Retinal pigment epithelial cell (primary cell): Measurements from ENCODE around the gene GPR55.

ENCODE experiments used
- DNase-seq: peaks from one replicate; pipeline ENCODE4 v3.0.0-alpha.2; 2010; ENCODE audit warnings: low read depth
- H3K4me3 ChIP-seq: 2 replicates; pipeline ENCODE4 v1.5.1; 2011; ENCODE audit warnings: mild to moderate bottlenecking, low read length, control low read depth, moderate library complexity
- TF ChIP-seq, protein P1 (sequence below): conservative IDR thresholded peaks from 2 replicates; pipeline ENCODE4 v1.5.1; 2011; ENCODE audit warnings: low read depth, low read length, control low read depth, inconsistent platforms

GPR55 gene

DNA sequence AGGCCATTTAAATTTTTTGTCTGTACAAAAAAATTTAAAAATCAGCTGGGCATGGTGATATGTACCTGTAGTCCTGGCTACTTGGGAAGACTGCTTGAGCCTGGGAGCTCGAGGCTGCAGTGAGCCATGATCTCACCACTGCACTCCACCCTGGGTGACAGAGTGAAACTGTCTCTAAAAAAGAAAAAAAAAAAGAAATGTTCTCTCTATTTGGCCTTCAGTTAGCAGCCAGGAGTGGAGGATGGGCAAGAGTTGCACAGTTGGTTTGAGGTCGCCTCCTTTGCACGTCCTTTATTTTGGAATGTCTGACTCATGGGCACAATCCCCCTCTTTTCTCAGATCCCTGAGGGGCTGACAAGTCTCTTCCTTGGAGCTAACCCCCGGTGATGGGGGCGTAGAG is 34.0 kb downstream of the GPR55 start:
- DNase-seq, result no peak
- TF ChIP-seq, protein P1, sequence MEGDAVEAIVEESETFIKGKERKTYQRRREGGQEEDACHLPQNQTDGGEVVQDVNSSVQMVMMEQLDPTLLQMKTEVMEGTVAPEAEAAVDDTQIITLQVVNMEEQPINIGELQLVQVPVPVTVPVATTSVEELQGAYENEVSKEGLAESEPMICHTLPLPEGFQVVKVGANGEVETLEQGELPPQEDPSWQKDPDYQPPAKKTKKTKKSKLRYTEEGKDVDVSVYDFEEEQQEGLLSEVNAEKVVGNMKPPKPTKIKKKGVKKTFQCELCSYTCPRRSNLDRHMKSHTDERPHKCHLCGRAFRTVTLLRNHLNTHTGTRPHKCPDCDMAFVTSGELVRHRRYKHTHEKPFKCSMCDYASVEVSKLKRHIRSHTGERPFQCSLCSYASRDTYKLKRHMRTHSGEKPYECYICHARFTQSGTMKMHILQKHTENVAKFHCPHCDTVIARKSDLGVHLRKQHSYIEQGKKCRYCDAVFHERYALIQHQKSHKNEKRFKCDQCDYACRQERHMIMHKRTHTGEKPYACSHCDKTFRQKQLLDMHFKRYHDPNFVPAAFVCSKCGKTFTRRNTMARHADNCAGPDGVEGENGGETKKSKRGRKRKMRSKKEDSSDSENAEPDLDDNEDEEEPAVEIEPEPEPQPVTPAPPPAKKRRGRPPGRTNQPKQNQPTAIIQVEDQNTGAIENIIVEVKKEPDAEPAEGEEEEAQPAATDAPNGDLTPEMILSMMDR, result no peak

GRCh38 chr2:230890646-230891045 is 34.4 kb downstream of the GPR55 start:
- no peak for DNase-seq
- H3K4me3 ChIP-seq, result no peak overlapping the region
- TF ChIP-seq, protein P1, result no peak

More for the DNA sequence above, 34.0 kb downstream of the GPR55 start:
- no peak overlapping the region for H3K4me3 ChIP-seq

- TF ChIP-seq, protein P1, result no peak
- H3K4me3 ChIP-seq, result no peak overlapping the region
- DNase-seq, result no peak
Measured at GRCh38 chr2:230889911-230890601, 35.0 kb downstream of the GPR55 start.

GRCh38 chr2:230888824-230889400 is 36.1 kb downstream of the GPR55 start:
- no peak for DNase-seq
- TF ChIP-seq, protein P1, result no peak
- no peak overlapping the region for H3K4me3 ChIP-seq

DNA sequence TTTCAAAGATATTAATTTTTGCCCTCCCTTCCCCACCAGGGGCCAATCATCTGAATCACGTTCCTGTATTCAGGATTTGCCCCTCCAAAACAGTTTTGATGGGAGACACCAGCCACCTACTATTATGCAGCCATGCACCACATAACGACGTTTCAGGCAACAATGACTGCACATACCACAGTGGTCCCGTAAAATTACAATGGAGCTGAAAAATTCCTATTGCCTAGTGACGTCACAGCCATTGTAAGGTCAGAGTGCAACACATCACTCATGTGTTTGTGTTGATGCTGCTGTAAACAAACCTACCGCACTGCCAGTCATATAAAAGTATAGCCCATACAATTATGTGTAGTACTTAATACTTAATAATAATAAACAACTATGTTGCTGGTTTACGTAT is 37.7 kb downstream of the GPR55 start:
- no peak overlapping the region for H3K4me3 ChIP-seq
- TF ChIP-seq, protein P1, result no peak
- DNase-seq, result no peak

DNA sequence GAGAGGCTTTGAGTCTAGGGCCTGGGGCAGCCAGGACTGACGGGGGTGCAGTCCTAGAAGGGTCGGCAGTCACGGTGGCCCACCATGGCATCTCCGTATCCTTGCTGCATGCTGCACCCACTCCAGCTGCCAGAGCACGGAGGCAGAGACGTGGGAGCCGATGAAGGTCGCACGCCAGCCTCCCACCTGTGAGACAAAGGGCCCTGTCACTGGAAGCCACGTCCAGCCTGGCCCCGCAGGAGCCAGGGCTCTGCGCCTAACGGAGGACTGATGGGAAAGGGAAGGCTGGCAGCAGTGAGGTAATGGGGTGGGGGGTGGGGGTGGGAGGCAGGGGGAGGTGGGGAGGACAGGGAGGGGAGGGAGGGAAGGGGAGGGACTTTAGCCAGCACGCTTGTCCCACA is 38.4 kb downstream of the GPR55 start:
- TF ChIP-seq, protein P1, result no peak
- no peak overlapping the region for H3K4me3 ChIP-seq
- DNase-seq, result no peak

GRCh38 chr2:230886206-230886605 is 38.8 kb downstream of the GPR55 start:
- TF ChIP-seq, protein P1, result no peak
- H3K4me3 ChIP-seq, result no peak overlapping the region
- no peak for DNase-seq
